ENCODE measurements around the gene CHD9.

DNA sequence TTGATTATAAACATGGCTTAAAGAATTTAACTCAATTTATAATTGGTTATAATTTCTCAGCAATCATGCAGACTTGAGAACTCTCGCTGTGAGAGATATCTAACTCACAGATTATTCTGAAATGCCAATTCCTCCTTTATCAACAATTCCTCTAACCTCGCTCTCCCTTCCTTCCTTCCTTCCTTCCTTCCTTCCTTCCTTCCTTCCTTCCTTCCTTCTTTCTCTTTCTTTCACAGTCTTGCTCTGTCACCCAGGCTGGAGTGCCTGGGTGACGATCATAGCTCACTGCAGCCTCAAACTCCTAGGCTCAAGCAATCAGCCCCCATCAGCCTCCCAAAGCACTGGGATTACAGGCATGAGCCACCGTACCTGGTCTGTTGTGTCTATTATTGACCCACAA lies 42.4 kb downstream of the CHD9 start:
- TF ChIP-seq, protein P1, sequence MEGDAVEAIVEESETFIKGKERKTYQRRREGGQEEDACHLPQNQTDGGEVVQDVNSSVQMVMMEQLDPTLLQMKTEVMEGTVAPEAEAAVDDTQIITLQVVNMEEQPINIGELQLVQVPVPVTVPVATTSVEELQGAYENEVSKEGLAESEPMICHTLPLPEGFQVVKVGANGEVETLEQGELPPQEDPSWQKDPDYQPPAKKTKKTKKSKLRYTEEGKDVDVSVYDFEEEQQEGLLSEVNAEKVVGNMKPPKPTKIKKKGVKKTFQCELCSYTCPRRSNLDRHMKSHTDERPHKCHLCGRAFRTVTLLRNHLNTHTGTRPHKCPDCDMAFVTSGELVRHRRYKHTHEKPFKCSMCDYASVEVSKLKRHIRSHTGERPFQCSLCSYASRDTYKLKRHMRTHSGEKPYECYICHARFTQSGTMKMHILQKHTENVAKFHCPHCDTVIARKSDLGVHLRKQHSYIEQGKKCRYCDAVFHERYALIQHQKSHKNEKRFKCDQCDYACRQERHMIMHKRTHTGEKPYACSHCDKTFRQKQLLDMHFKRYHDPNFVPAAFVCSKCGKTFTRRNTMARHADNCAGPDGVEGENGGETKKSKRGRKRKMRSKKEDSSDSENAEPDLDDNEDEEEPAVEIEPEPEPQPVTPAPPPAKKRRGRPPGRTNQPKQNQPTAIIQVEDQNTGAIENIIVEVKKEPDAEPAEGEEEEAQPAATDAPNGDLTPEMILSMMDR (IDR thresholded peaks at IDR 0.05 in 4 of 5, conservative IDR thresholded peaks at IDR 0.05 in 1 of 5) = no peak
- TF ChIP-seq POLR2A (IDR thresholded peaks at IDR 0.05) = no peak

Measured in gastrocnemius medialis (tissue), 4 donors.